GM12878 (cell line): ENCODE data around the gene OSMR. TPM values are rescaled to one million over a fixed set of nuclear protein-coding genes. Genes with fewer than 3 reads are reported as not detected.

Experiments
- ATAC-seq: fragments of 200-7000 bp; cut with Tn5 transposase; 3 replicates; pipeline ENCODE4 v1.9.1; 2020; ENCODE audit warnings: mild to moderate bottlenecking, moderate library complexity
- BruUV-seq: library from RNA; stranded (reverse); fragments of 400-500 nt; replicated peaks from 2 replicates; lab custom pipeline; 2021; lab: Mats Ljungman, UMichigan
- CTCF ChIA-PET: fragments of 300-600 bp; sonication (Branson Sonifier 250); formaldehyde crosslinking; extraction: SDS; loops from one replicate; lab custom pipeline; 2021; ENCODE audit warnings: inconsistent platforms; lab: Yijun Ruan, JAX
- POLR2A ChIA-PET: fragments of 350-600 bp; formaldehyde crosslinking; extraction: SDS; loops from one replicate; lab custom pipeline; 2021; ENCODE audit warnings: inconsistent platforms; lab: Charles Lee
- RAD21 ChIA-PET: fragments of 300-600 bp; sonication (Branson Sonifier 250); formaldehyde crosslinking; loops from one replicate; lab custom pipeline; 2023; ENCODE audit warnings: antibody characterized with exemption; ENCODE audit not compliant: unreplicated experiment; lab: Charles Lee
- SMC1A ChIA-PET: fragments of 300-600 bp; sonication (Branson Sonifier 250); formaldehyde crosslinking; loops from one replicate; lab custom pipeline; 2023; ENCODE audit not compliant: unreplicated experiment, uncharacterized antibody; lab: Charles Lee
- DNase-seq: peaks from one replicate; pipeline ENCODE4 v3.0.0-alpha.2; 2011; ENCODE audit warnings: low read depth, low spot score
- FAIRE-seq: peaks from 3 replicates; lab custom pipeline; 2011; peaks lifted over from hg19 to GRCh38; lab: Jason Lieb, UNC
- H2AFZ ChIP-seq: 2 replicates; pipeline ENCODE4 v1.6.0; 2011; ENCODE audit warnings: low read depth, low read length, control low read depth; ENCODE audit not compliant: control insufficient read depth
- H3K27ac ChIP-seq: 2 replicates; pipeline ENCODE4 v1.5.1; 2011; ENCODE audit warnings: control low read depth; ENCODE audit not compliant: control insufficient read depth, insufficient read depth
- H3K27me3 ChIP-seq, 2 experiments: replicated peaks in 1 of 2; 2 replicates each; pipeline versions ENCODE4 v1.6.0 to v1.6.1; 2011; ENCODE audit warnings: low read length in 1 of 2; ENCODE audit not compliant: control insufficient read depth in 2 of 2, insufficient read depth in 2 of 2
- H3K36me3 ChIP-seq, 2 experiments: 2 replicates each; pipeline ENCODE4 v1.5.1; 2011; ENCODE audit warnings: low read length in 1 of 2; ENCODE audit not compliant: control insufficient read depth in 2 of 2, insufficient read depth in 2 of 2
- H3K4me1 ChIP-seq: 2 replicates; pipeline ENCODE4 v1.6.1; 2011; ENCODE audit warnings: mild to moderate bottlenecking, low read length, moderate library complexity, mixed read lengths; ENCODE audit not compliant: control insufficient read depth, insufficient read depth
- H3K4me2 ChIP-seq: 2 replicates; pipeline ENCODE4 v1.6.0; 2011; ENCODE audit warnings: control low read depth; ENCODE audit not compliant: control insufficient read depth, insufficient read depth
- H3K4me3 ChIP-seq: fragments of 200-600 bp; sonication (generic); 2 replicates; pipeline ENCODE4 v1.5.1; 2016
- H3K79me2 ChIP-seq: 2 replicates; pipeline ENCODE4 v1.6.0; 2011; ENCODE audit warnings: low read length; ENCODE audit not compliant: control insufficient read depth, insufficient read depth
- H3K9ac ChIP-seq: 2 replicates; pipeline ENCODE4 v1.8.0; 2011; ENCODE audit warnings: low read length, control low read depth, mixed read lengths; ENCODE audit not compliant: control insufficient read depth, insufficient read depth
- H3K9me3 ChIP-seq: replicated peaks from 3 replicates; pipeline ENCODE4 v1.5.1; 2011; ENCODE audit warnings: mild to moderate bottlenecking, low read length; ENCODE audit not compliant: control insufficient read depth, insufficient read depth
- H4K20me1 ChIP-seq: 2 replicates; pipeline ENCODE4 v1.6.0; 2011; ENCODE audit not compliant: control insufficient read depth, insufficient read depth
- CHD1 ChIP-seq: IDR thresholded peaks from 2 replicates; pipeline ENCODE4 v1.6.1; 2012; ENCODE audit warnings: low read depth, low read length, improper control_type of control experiment
- CREB1 ChIP-seq: IDR thresholded peaks from 2 replicates; pipeline ENCODE4 v1.6.1; 2012; ENCODE audit warnings: low read depth, mild to moderate bottlenecking, inconsistent platforms
- WGBS: methylation state at CpG from one replicate; pipeline ENCODE4 v1.1.6; 2016; ENCODE audit warnings: low lambda C conversion rate; ENCODE audit not compliant: insufficient replicate concordance, insufficient coverage; ENCODE audit errors: missing lambda C conversion rate; 5-methylcytosine and 5-hydroxymethylcytosine counted together
- in situ Hi-C: fragments of 300-500 bp; cut with MboI; formaldehyde crosslinking; loops from 9 replicates; pipeline ENCODE4 v1.14.3; 2018; ENCODE audit warnings: mixed read lengths
- intact Hi-C: fragments of 100-400 bp; cut with micrococcal nuclease; formaldehyde crosslinking; loops from one replicate; pipeline ENCODE4 v1.14.2; 2022; ENCODE audit not compliant: unreplicated experiment
- polyA plus RNA-seq, 11 experiments: library from polyadenylated mRNA; depleted of rRNA in 4 of 11; unstranded in 6 of 11; stranded (reverse) in 5 of 11; fragments of >200 nt; fragmentation: Nextera tagmentation in 4 of 11; fragmentation: Illumina TruSeq in 1 of 11; extraction: Ambion mirVana in 4 of 11; extraction: Trizol in 1 of 11; gene quantifications; 1 replicate in 1 of 11; 2 replicates in 10 of 11; pipeline versions ENCODE4 v1.2.1 to v1.2.3, GENCODE V29; 2011 to 2016; ENCODE audit warnings: inconsistent platforms in 2 of 11, missing spikeins in 2 of 11, low read depth in 1 of 11
- total RNA-seq, 4 experiments: library from RNA; depleted of rRNA in 3 of 4; stranded (reverse); fragments of >200 nt in 3 of 4; fragmentation: Illumina TruSeq in 1 of 4; extraction: Trizol in 1 of 4; gene quantifications; 2 replicates each; pipeline versions ENCODE4 v1.2.1 to v1.2.3, GENCODE V29; 2013 to 2021
- TF ChIP-seq, protein P1 (sequence below): IDR thresholded peaks from 2 replicates; pipeline ENCODE4 v1.6.1; 2011; ENCODE audit warnings: borderline replicate concordance, low read depth, mild to moderate bottlenecking, moderate library complexity, mixed read lengths, low read length; ENCODE audit not compliant: insufficient read depth; ENCODE audit errors: extremely low read length

OSMR gene
- total and polyA plus RNA-seq, 10 of the 15 experiments (the other 5 are each of a cell fraction or from before 2014, with no cell fraction given), result 0.03 to 0.05 TPM; not detected in 8

DNA sequence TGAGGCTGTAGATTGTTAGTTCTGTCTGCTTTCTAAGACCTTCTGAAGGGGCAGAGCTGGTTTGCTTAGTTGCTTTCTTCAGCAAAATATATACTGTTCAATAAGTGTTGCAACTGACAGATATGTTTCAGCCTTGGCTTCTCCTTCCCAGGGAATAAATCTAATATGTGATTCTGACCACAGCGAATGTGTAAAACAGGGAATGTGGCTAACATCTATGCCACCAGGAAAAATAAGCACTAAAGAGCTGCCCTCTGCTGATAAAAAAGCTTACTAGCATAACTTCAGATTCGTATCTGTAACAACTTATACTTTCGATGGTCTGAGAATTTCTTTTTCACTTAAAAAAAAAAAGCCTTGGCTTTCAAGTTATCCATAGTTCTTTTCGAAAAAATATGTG is 13.0 kb upstream of the OSMR start:
- intact Hi-C loops, result loop anchor here (5.0 kb wide), 1 partner anchor 249 kb away; no protein-coding TSS in a partner anchor
- CTCF ChIA-PET, result interaction anchor here (0.7 to 2.4 kb wide), 7 partner anchors 20 to 391 kb away, joined by 3 to 16 read pairs (median 4); no protein-coding TSS in a partner anchor
- in situ Hi-C loops, result no loop called here
- H2AFZ ChIP-seq, result no peak overlapping the region
- no peak overlapping the region for H3K4me3 ChIP-seq
- H3K27ac ChIP-seq, result no peak overlapping the region
- SMC1A ChIA-PET, result interaction anchor here (0.9 to 1.7 kb wide), 3 partner anchors 11 to 391 kb away, joined by 4 to 5 read pairs (median 4); no protein-coding TSS in a partner anchor
- no peaks in the 10 kb centered on the region for H3K27me3 ChIP-seq
- no TSS peak for BruUV-seq
- DNase-seq (no peak), FAIRE-seq (no peak), ATAC-seq (no peak)
- 40% methylated on average over 4 of the region's 4 CpGs for WGBS
- RAD21 ChIA-PET, result interaction anchor here (0.7 kb wide), 1 partner anchor 23 kb away, joined by 3 read pairs; no protein-coding TSS in a partner anchor
- no peaks in the 10 kb centered on the region for H3K79me2 ChIP-seq
- POLR2A ChIA-PET, result no interaction called here
- H3K4me2 ChIP-seq, result no peak overlapping the region
- H4K20me1 ChIP-seq, result no peaks in the 10 kb centered on the region
- no peaks in the 10 kb centered on the region for H3K4me1 ChIP-seq
- TF ChIP-seq, protein P1, sequence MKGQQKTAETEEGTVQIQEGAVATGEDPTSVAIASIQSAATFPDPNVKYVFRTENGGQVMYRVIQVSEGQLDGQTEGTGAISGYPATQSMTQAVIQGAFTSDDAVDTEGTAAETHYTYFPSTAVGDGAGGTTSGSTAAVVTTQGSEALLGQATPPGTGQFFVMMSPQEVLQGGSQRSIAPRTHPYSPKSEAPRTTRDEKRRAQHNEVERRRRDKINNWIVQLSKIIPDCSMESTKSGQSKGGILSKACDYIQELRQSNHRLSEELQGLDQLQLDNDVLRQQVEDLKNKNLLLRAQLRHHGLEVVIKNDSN, result no peak
- H3K9me3 ChIP-seq, result no peaks in the 10 kb centered on the region
- H3K9ac ChIP-seq, result no peak overlapping the region
- H3K36me3 ChIP-seq, result no peaks in the 10 kb centered on the region

DNA sequence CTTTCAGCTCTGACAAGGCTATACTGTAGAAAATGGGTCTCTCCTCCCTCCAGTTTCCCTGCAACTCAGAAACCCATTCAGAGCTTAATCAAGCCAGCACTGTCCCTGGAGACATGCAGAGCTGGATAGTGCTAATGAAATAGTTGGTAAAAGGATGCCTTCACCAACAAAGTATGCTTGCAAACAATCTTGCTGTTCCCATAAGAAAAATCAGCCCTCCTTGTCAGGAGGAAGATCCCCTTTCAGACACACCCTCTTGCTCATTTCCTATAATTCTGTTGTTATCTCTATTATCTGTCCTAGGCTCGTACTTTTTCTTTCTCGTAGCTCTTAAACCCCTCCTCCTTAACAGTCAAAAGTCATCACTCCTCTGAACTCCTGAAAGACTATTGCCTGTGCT is 9.9 kb upstream of the OSMR start:
- ChIA-PET CTCF (interaction anchor here (0.6 to 1.2 kb wide), 2 partner anchors 86 to 130 kb away, joined by 3 read pairs; no protein-coding TSS in a partner anchor), SMC1A (no interaction called here), RAD21 (no interaction called here), POLR2A (no interaction called here)
- no peak overlapping the region for H3K4me3 ChIP-seq
- FAIRE-seq, result no peak
- no peaks in the 10 kb centered on the region for H3K9me3 ChIP-seq
- H3K36me3 ChIP-seq, result no peaks in the 10 kb centered on the region
- H3K9ac ChIP-seq, result no peak overlapping the region
- no TSS peak for BruUV-seq
- no peak for DNase-seq
- WGBS, result 0% methylated on average over 2 of the region's 2 CpGs
- ATAC-seq, result no peak
- intact Hi-C loops, result no loop called here
- no peaks in the 10 kb centered on the region for H3K79me2 ChIP-seq
- no peak for TF ChIP-seq CHD1
- TF ChIP-seq CREB1, result no peak
- H3K4me2 ChIP-seq, result no peak overlapping the region
- in situ Hi-C loops, result no loop called here
- no peaks in the 10 kb centered on the region for H3K27me3 ChIP-seq
- H3K27ac ChIP-seq, result no peak overlapping the region
- no peaks in the 10 kb centered on the region for H3K4me1 ChIP-seq
- H4K20me1 ChIP-seq, result no peaks in the 10 kb centered on the region
- H2AFZ ChIP-seq, result no peak overlapping the region
